Measurements from ENCODE around the gene TXNDC2.
"Not testable (repeated sequence)": the region's sequence is repeated elsewhere in the genome, so short reads cannot be mapped to it uniquely, and the experiment has no call there.

The TXNDC2 gene

GRCh38 chr18:9854801-9855676 lies 30.7 kb upstream of the TXNDC2 start:
- H3K27ac Mint-ChIP-seq = no peak overlapping the region
- no peak overlapping the region for H3K4me3 Mint-ChIP-seq
- H3K4me1 Mint-ChIP-seq (ENCODE audit: low read depth) = no peaks in the 10 kb centered on the region
- H3K36me3 Mint-ChIP-seq (ENCODE audit: low read depth) = no peaks in the 10 kb centered on the region
- peaks cover 4% of the 10 kb centered on the region for H3K27me3 Mint-ChIP-seq
- no peaks in the 10 kb centered on the region for H3K9me3 Mint-ChIP-seq

DNA sequence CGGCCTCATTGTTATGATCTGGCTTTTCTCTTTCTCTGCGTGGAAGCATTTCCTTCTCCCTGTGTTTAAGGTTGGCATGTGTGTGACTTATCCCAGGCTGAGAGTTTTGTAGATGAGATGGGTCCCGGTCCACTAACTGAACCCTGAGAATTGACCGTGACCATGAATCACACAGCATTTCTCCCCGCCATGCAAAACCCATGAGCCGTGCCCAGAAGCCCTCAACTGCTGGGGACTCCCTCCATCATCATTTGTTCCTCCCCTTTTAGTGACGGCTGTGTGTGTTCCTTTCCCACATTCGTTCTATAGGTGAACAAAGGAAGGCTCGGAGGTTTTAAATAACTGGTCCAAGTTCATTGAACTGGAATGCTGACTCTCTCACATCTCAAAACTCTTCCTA lies 30.1 kb upstream of the TXNDC2 start:
- peaks cover 4% of the 10 kb centered on the region for H3K27me3 Mint-ChIP-seq
- H3K4me1 Mint-ChIP-seq (ENCODE audit: low read depth) = no peaks in the 10 kb centered on the region
- no peaks in the 10 kb centered on the region for H3K9me3 Mint-ChIP-seq
- no peaks in the 10 kb centered on the region for H3K36me3 Mint-ChIP-seq (ENCODE audit: low read depth)
- H3K27ac Mint-ChIP-seq = no peak overlapping the region
- no peak overlapping the region for H3K4me3 Mint-ChIP-seq

DNA sequence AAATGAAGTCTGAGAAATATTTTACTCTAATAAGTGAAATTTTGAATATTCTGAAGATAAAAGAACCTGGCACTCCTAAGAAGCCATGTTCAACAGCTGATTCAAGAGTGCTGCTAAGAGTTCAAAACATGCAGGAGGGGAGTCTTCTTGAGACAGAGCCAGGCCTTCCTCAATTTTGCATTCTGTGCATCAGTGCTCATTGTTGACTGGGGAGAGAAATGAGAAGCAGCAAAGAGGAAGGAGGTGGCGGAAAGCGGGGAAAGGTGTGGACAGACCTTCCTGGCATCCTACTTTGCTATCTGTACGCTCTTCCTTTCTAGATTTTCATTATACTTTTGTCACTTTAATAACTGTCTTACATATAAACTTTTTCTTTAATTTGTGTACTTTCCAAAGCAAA lies 29.7 kb upstream of the TXNDC2 start:
- Mint-ChIP-seq H3K9me3 (no peaks in the 10 kb centered on the region), H3K4me1 (ENCODE audit: low read depth) (no peaks in the 10 kb centered on the region), H3K4me3 (no peak overlapping the region), H3K27me3 (peaks cover 4% of the 10 kb centered on the region), H3K36me3 (ENCODE audit: low read depth) (no peaks in the 10 kb centered on the region), H3K27ac (no peak overlapping the region)

DNA sequence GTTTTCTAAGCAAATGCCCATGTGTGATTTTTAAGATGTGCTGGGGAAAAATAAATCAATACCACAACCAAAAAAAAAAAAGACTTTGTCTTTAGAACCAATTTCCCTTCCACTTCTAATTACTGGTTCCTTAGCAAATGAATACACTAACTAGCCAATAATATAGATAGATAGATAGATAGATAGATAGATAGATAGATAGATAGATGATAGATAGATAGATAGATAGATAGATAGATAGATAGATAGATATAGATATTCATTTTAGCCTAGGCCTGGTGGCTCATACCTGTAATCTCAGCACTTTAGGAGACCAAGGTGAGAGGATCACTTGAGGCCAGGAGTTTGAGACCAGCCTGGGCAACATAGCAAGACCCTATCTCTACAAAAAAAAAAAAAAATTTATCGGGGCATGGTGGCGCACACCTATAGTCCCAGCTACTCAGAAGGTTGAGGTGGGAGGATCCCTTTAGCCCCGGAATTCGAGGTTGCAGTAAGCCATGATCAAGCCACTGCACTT lies 28.2 kb upstream of the TXNDC2 start:
- not testable (repeated sequence) for H3K4me1 Mint-ChIP-seq (ENCODE audit: low read depth)

GRCh38 chr18:9858642-9859041 lies 27.1 kb upstream of the TXNDC2 start:
- Mint-ChIP-seq H3K9me3 (no peaks in the 10 kb centered on the region), H3K4me1 (ENCODE audit: low read depth) (peaks cover 5% of the 10 kb centered on the region), H3K4me3 (no peak overlapping the region), H3K27ac (no peak overlapping the region), H3K36me3 (ENCODE audit: low read depth) (no peaks in the 10 kb centered on the region), H3K27me3 (peaks cover 4% of the 10 kb centered on the region)

More for the DNA sequence above, 28.2 kb upstream of the TXNDC2 start:
- not testable (repeated sequence) for H3K27me3 Mint-ChIP-seq; H3K4me3 Mint-ChIP-seq; H3K27ac Mint-ChIP-seq; H3K36me3 Mint-ChIP-seq (ENCODE audit: low read depth); H3K9me3 Mint-ChIP-seq

DNA sequence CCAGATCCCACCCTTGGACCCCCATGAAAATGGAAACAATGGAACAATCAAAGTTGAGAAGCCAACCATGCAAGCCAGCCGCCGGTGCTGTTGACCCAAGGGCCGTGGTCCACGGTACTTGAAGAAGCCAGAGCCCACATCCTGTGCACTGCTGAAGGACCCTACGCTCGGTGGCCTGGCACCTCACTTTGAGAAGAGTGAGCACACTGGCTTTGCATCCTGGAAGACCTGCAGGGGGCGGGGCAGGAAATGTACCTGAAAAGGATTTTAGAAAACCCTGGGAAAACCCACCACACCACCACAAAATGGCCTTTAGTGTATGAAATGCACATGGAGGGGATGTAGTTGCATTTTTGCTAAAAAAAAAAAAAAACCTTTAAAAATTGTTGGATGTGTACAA lies 26.5 kb upstream of the TXNDC2 start:
- Mint-ChIP-seq H3K27ac (no peak overlapping the region), H3K36me3 (ENCODE audit: low read depth) (no peaks in the 10 kb centered on the region), H3K27me3 (peaks cover 4% of the 10 kb centered on the region), H3K4me3 (no peak overlapping the region), H3K4me1 (ENCODE audit: low read depth) (peaks cover 5% of the 10 kb centered on the region), H3K9me3 (no peaks in the 10 kb centered on the region)

DNA sequence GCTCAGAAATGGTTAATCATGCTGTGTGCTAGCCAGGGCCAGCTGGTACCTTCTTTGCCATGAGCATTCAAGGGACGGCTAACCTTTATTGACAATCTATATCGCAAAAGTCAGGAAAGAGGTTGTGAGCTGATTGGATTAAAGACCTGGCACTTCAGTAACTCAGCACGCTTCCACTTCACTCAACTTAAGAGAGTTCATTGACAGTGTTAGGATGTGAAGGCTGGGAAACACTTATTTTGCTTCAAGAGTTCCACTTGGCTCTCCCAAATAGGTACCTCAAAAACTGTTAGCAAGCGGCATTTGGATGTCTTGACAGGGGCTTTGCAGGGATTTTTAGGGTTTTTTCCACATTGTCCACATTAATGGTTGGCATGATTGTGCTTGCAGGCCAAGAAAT lies 25.1 kb upstream of the TXNDC2 start:
- Mint-ChIP-seq H3K4me3 (no peak overlapping the region), H3K9me3 (peaks cover 7% of the 10 kb centered on the region), H3K4me1 (ENCODE audit: low read depth) (peaks cover 5% of the 10 kb centered on the region), H3K27ac (no peak overlapping the region), H3K27me3 (peaks cover 4% of the 10 kb centered on the region), H3K36me3 (ENCODE audit: low read depth) (no peaks in the 10 kb centered on the region)

DNA sequence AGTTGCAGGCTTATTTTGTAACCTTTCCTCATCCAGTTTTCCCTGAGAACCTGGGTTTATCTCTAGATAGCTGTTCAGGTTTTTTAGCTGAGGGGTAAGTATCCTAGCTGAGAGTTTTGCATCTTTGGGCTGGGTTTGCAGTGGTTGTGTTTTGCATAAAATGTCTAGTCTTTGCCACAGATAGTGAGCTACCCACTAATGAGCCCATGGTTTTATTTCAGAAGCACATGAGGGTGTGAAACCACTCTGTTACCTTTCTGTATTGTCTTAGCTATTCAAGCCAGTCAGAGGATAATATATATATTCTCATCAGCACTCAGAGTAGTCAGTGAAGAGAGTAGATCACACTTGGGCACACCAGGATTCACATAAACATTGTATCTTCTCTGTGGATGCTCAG lies 24.6 kb upstream of the TXNDC2 start:
- peaks cover 5% of the 10 kb centered on the region for H3K4me1 Mint-ChIP-seq (ENCODE audit: low read depth)
- peaks cover 11% of the 10 kb centered on the region for H3K9me3 Mint-ChIP-seq
- H3K27me3 Mint-ChIP-seq = peaks cover 4% of the 10 kb centered on the region
- no peaks in the 10 kb centered on the region for H3K36me3 Mint-ChIP-seq (ENCODE audit: low read depth)
- no peak overlapping the region for H3K4me3 Mint-ChIP-seq
- H3K27ac Mint-ChIP-seq = no peak overlapping the region

DNA sequence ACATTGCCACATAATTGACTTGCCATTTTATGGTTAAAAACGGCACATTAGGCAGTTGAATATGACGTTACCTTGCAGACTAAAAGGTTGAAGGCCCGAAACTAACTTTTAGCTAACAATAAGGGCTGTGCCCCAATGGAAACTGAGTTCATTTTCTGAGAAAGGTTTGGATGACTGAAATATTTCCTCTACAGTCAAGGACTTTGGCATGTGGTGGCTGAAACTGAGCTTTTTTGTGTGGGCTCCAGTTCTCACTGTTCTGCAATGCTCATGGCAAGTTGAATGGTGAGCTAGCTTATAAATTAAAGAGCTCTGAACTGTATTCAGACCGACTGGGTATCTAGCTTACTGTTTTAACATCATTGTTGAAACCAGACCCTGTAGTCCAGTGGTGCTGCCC lies 23.8 kb upstream of the TXNDC2 start:
- Mint-ChIP-seq H3K36me3 (ENCODE audit: low read depth) (no peaks in the 10 kb centered on the region), H3K4me3 (no peak overlapping the region), H3K27ac (peak overlapping the region; percentile 70), H3K9me3 (peaks cover 16% of the 10 kb centered on the region), H3K27me3 (peaks cover 4% of the 10 kb centered on the region), H3K4me1 (ENCODE audit: low read depth) (peaks cover 5% of the 10 kb centered on the region)

- H3K4me1 Mint-ChIP-seq (ENCODE audit: low read depth) = peaks cover 5% of the 10 kb centered on the region
- no peak overlapping the region for H3K27ac Mint-ChIP-seq
- H3K27me3 Mint-ChIP-seq = peaks cover 4% of the 10 kb centered on the region
- H3K4me3 Mint-ChIP-seq = no peak overlapping the region
- H3K36me3 Mint-ChIP-seq (ENCODE audit: low read depth) = no peaks in the 10 kb centered on the region
- H3K9me3 Mint-ChIP-seq = peaks cover 18% of the 10 kb centered on the region
These were observed 23.1 kb upstream of the TXNDC2 start for GRCh38 chr18:9862686-9863085.

DNA sequence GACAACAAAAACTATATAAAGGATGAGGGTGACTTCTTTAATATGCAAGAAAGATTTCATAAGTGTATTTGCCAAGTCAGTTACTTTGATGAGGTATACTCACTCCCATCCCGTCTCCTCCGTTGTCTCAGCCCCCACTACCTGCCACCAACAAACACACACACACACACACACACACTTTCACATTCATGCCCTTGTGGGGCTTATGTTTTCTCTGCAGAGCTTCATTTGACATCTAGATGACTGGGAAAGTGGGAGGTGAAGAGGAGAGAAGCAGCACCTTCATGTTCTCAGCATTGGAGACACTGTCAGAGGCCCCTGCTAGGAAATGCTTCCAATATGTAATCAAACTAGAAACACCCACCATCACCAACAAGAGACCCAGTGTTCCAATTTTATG lies 22.5 kb upstream of the TXNDC2 start:
- Mint-ChIP-seq H3K9me3 (peaks cover 18% of the 10 kb centered on the region), H3K27ac (no peak overlapping the region), H3K4me3 (no peak overlapping the region), H3K27me3 (peaks cover 4% of the 10 kb centered on the region), H3K4me1 (ENCODE audit: low read depth) (peaks cover 5% of the 10 kb centered on the region), H3K36me3 (ENCODE audit: low read depth) (no peaks in the 10 kb centered on the region)

DNA sequence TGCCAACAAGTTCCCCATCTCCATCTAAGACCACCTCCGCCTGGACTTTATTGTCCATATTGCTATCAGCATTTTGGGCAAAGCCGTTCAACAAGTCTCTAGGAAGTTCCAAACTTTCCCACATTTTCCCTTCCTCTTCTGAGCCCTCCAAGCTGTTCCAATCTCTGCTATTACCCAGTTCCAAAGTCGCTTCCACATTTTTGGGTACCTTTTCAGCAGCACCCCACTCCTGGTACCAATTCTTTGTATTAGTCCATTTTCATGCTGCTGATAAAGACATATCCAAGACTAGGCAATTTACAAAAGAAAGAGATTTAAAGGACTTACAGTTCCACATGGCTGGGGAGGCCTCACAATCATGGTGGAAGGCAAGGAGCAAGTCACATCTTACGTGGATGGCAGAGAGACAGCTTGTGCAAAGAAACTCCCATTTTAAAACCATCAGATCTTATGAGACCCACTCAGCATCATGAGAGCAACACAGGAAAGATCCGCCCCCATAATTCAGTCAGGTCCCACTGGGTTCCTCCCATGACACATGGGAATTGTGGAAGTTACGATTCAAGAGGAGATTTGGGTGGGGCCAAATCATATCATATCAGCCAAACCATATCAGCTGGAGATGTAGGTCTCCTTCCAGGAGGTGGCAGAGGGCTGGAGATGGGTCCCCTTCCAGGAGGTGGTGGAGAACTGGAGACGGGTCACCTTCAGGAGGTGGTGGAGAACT lies 19.8 kb upstream of the TXNDC2 start:
- Mint-ChIP-seq H3K4me1 (ENCODE audit: low read depth) (peaks cover 16% of the 10 kb centered on the region), H3K27me3 (peaks cover 9% of the 10 kb centered on the region), H3K27ac (no peak overlapping the region), H3K36me3 (ENCODE audit: low read depth) (no peaks in the 10 kb centered on the region), H3K4me3 (no peak overlapping the region), H3K9me3 (peaks cover 18% of the 10 kb centered on the region)

- peaks cover 18% of the 10 kb centered on the region for H3K9me3 Mint-ChIP-seq
- peaks cover 13% of the 10 kb centered on the region for H3K27me3 Mint-ChIP-seq
- no peak overlapping the region for H3K27ac Mint-ChIP-seq
- peaks cover 13% of the 10 kb centered on the region for H3K4me1 Mint-ChIP-seq (ENCODE audit: low read depth)
- H3K4me3 Mint-ChIP-seq = no peak overlapping the region
- H3K36me3 Mint-ChIP-seq (ENCODE audit: low read depth) = no peaks in the 10 kb centered on the region
These were observed 19.1 kb upstream of the TXNDC2 start for GRCh38 chr18:9866627-9867026.

DNA sequence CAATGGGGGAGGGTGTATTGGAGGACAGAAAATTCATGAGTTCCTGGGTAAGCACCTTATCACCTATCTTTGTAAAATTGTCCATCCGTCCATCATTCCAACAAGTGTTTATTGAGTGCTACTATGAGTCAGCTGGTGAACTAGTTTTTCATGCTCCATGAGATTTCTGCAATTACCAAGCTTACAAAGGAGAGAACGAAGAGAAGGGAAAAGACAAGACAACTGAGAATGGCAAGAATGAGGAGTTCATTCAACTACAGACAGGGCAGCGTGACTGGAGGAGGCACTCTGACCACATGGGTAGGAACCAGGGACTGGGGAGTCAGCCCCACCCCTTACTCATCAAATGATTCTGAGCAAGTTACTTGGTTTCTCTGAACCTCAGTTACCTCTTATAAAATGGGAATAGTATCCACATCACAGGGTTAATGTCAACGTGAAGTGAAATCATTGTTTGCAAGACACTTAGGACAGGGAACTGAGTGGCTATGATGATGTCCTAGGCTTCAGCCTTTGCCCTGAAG lies 18.6 kb upstream of the TXNDC2 start:
- H3K27ac Mint-ChIP-seq = no peak overlapping the region
- no peaks in the 10 kb centered on the region for H3K36me3 Mint-ChIP-seq (ENCODE audit: low read depth)
- peaks cover 14% of the 10 kb centered on the region for H3K27me3 Mint-ChIP-seq
- peaks cover 18% of the 10 kb centered on the region for H3K9me3 Mint-ChIP-seq
- peaks cover 11% of the 10 kb centered on the region for H3K4me1 Mint-ChIP-seq (ENCODE audit: low read depth)
- no peak overlapping the region for H3K4me3 Mint-ChIP-seq
